Keratinocyte (primary cell): Measurements from ENCODE around the gene MMP19.

Experiments
- CTCF ChIP-seq, 3 experiments: IDR thresholded peaks in 1 of 3; conservative IDR thresholded peaks in 1 of 3; optimal IDR thresholded peaks in 1 of 3; 2 replicates in 2 of 3; 3 replicates in 1 of 3; pipeline versions ENCODE3 to v1.5.1; 2011; ENCODE audit warnings: low read length in 3 of 3, mild to moderate bottlenecking in 3 of 3, moderate library complexity in 2 of 3, control low read depth in 1 of 3, inconsistent platforms in 1 of 3; ENCODE audit not compliant: insufficient read depth in 2 of 3; ENCODE audit errors: extremely low read depth in 1 of 3
- EZH2 ChIP-seq: IDR thresholded peaks from one replicate; pipeline ENCODE4 v1.6.1; 2012; ENCODE audit warnings: inconsistent platforms, mild to moderate bottlenecking, low read length, moderate library complexity

- TF ChIP-seq CTCF (optimal IDR thresholded peaks at IDR 0.05 in 1 of 3, IDR thresholded peaks at IDR 0.05 in 1 of 3, conservative IDR thresholded peaks at IDR 0.05 in 1 of 3; ENCODE audit: extremely low read depth in 1 of 3, insufficient read depth in 2 of 3, low read length in 3 of 3) (no peak), EZH2 (no peak)
These were observed 35.1 kb upstream of the MMP19 start for GRCh38 chr12:55877824-55878223.
